H1 (cell line): ENCODE results near the gene CDH2. TPM values are rescaled to one million over a fixed set of nuclear protein-coding genes. Genes with fewer than 3 reads are reported as not detected.

Experiments used
- CTCF ChIA-PET: fragments of 300-600 bp; sonication (Branson Sonifier 250); formaldehyde crosslinking; loops from one replicate; lab custom pipeline; 2021; ENCODE audit not compliant: partially characterized antibody; lab: Charles Lee
- POLR2A ChIA-PET: fragments of 300-600 bp; sonication (Branson Sonifier 250); formaldehyde crosslinking; loops from one replicate; lab custom pipeline; 2021; ENCODE audit warnings: inconsistent platforms; ENCODE audit not compliant: partially characterized antibody; lab: Charles Lee
- DNase-seq, 2 experiments: peaks; one replicate each; pipeline versions ENCODE4 v3.0.0 to v3.0.0-alpha.2; 2010 to 2022; ENCODE audit warnings: low spot score in 2 of 2, low read depth in 1 of 2, mixed read lengths in 1 of 2
- FAIRE-seq: peaks from 2 replicates; lab custom pipeline; 2011; peaks lifted over from hg19 to GRCh38; lab: Jason Lieb, UNC
- H2AFZ ChIP-seq: 2 replicates; pipeline ENCODE4 v1.8.1; 2012; ENCODE audit warnings: low read length, inconsistent platforms
- H2AK5ac ChIP-seq: 2 replicates; pipeline ENCODE4 v1.6.1; 2013; ENCODE audit warnings: low read depth, low read length
- H2BK120ac ChIP-seq: replicated peaks from 2 replicates; pipeline ENCODE3; 2013; ENCODE audit warnings: low read depth, low read length, inconsistent platforms
- H2BK12ac ChIP-seq: 2 replicates; pipeline ENCODE4 v1.6.1; 2013; ENCODE audit warnings: low read depth, low read length
- H2BK15ac ChIP-seq: 2 replicates; pipeline ENCODE4 v1.6.1; 2013; ENCODE audit warnings: low read length
- H2BK20ac ChIP-seq: 2 replicates; pipeline ENCODE4 v1.6.1; 2013; ENCODE audit warnings: low read length
- H2BK5ac ChIP-seq: 2 replicates; pipeline ENCODE4 v1.6.1; 2013; ENCODE audit warnings: low read depth, low read length
- H3K14ac ChIP-seq: 2 replicates; pipeline ENCODE4 v1.6.1; 2013; ENCODE audit warnings: inconsistent platforms; ENCODE audit not compliant: insufficient read length
- H3K18ac ChIP-seq: 2 replicates; pipeline ENCODE4 v1.6.1; 2013; ENCODE audit warnings: low read length; ENCODE audit errors: extremely low read depth
- H3K23ac ChIP-seq: 2 replicates; pipeline ENCODE4 v1.6.1; 2013; ENCODE audit warnings: inconsistent platforms; ENCODE audit not compliant: insufficient read length
- H3K23me2 ChIP-seq: 2 replicates; pipeline ENCODE4 v1.6.1; 2013; ENCODE audit warnings: low read depth, low read length
- H3K27ac ChIP-seq: 2 replicates; pipeline ENCODE4 v1.6.1; 2011; ENCODE audit warnings: low read depth, low read length, inconsistent platforms
- H3K27me3 ChIP-seq, 4 experiments: replicated peaks in 1 of 4; 1 replicate in 1 of 4; 2 replicates in 3 of 4; pipeline versions ENCODE4 v1.6.1 to v1.8.1; 2011 to 2013; ENCODE audit warnings: low read length in 3 of 4, mild to moderate bottlenecking in 3 of 4, inconsistent platforms in 2 of 4, mixed read lengths in 2 of 4, moderate library complexity in 1 of 4; ENCODE audit not compliant: control insufficient read depth in 3 of 4, insufficient read depth in 3 of 4; ENCODE audit errors: extremely low read depth in 1 of 4
- H3K36me3 ChIP-seq, 4 experiments: 2 replicates each; pipeline versions ENCODE4 v1.6.1 to v1.8.1; 2011 to 2013; ENCODE audit warnings: mild to moderate bottlenecking in 4 of 4, low read length in 3 of 4, moderate library complexity in 2 of 4, control low read depth in 1 of 4, inconsistent platforms in 1 of 4; ENCODE audit not compliant: insufficient read depth in 4 of 4, control insufficient read depth in 2 of 4
- H3K4ac ChIP-seq: replicated peaks from 2 replicates; pipeline ENCODE3; 2013; ENCODE audit warnings: low read length, low read depth, mixed read lengths, inconsistent platforms; ENCODE audit not compliant: insufficient read length
- H3K4me1 ChIP-seq, 4 experiments: replicated peaks in 1 of 4; 1 replicate in 1 of 4; 2 replicates in 3 of 4; pipeline versions ENCODE4 v1.6.1 to v1.8.1; 2011 to 2013; ENCODE audit warnings: low read length in 3 of 4, inconsistent platforms in 2 of 4, mixed read lengths in 1 of 4; ENCODE audit not compliant: insufficient read depth in 4 of 4, control insufficient read depth in 3 of 4
- H3K4me2 ChIP-seq, 2 experiments: 2 replicates each; pipeline versions ENCODE4 v1.6.1 to v1.8.1; 2011 to 2013; ENCODE audit warnings: low read depth in 2 of 2, low read length in 2 of 2, control low read depth in 1 of 2, inconsistent platforms in 1 of 2, mild to moderate bottlenecking in 1 of 2; ENCODE audit not compliant: insufficient read depth in 1 of 2
- H3K4me3 ChIP-seq, 4 experiments: fragments of 200-600, 300-600 bp in 1 of 4; sonication (generic), shearing (Covaris generic), sonication (Bioruptor Twin) in 1 of 4; 2 replicates each; pipeline versions ENCODE4 v1.5.1 to v1.8.1; 2011 to 2016; ENCODE audit warnings: low read length in 4 of 4, low read depth in 3 of 4, control low read depth in 2 of 4, inconsistent platforms in 2 of 4, mild to moderate bottlenecking in 2 of 4, mixed read lengths in 1 of 4, moderate library complexity in 1 of 4; ENCODE audit not compliant: insufficient read depth in 2 of 4; ENCODE audit errors: extremely low read depth in 1 of 4
- H3K56ac ChIP-seq: replicated peaks from 2 replicates; pipeline ENCODE3; 2013; ENCODE audit warnings: low read depth, mild to moderate bottlenecking, mixed read lengths, low read length, inconsistent platforms; ENCODE audit not compliant: insufficient read length
- H3K79me1 ChIP-seq: 2 replicates; pipeline ENCODE4 v1.6.1; 2013; ENCODE audit warnings: low read depth, low read length, control low read depth
- H3K79me2 ChIP-seq, 2 experiments: 2 replicates each; pipeline versions ENCODE4 v1.6.1 to v1.8.1; 2012 to 2013; ENCODE audit warnings: low read length in 2 of 2, mild to moderate bottlenecking in 2 of 2, inconsistent platforms in 1 of 2; ENCODE audit not compliant: insufficient read depth in 2 of 2, control insufficient read depth in 1 of 2
- H3K9ac ChIP-seq, 4 experiments: replicated peaks in 1 of 4; 1 replicate in 1 of 4; 2 replicates in 3 of 4; pipeline versions ENCODE4 v1.6.1 to v1.8.1; 2011 to 2013; ENCODE audit warnings: low read depth in 3 of 4, low read length in 3 of 4, control low read depth in 2 of 4, mild to moderate bottlenecking in 2 of 4, moderate library complexity in 2 of 4, inconsistent platforms in 1 of 4; ENCODE audit errors: extremely low read depth in 1 of 4
- H3K9me3 ChIP-seq, 2 experiments: 2 replicates each; pipeline versions ENCODE4 v1.6.1 to v1.8.1; 2012 to 2013; ENCODE audit warnings: mild to moderate bottlenecking in 2 of 2, moderate library complexity in 2 of 2, control low read depth in 1 of 2, inconsistent platforms in 1 of 2, low read depth in 1 of 2, low read length in 1 of 2, mixed read lengths in 1 of 2; ENCODE audit not compliant: insufficient read depth in 2 of 2
- H4K20me1 ChIP-seq, 2 experiments: replicated peaks in 1 of 2; 2 replicates each; pipeline versions ENCODE3 to v1.8.1; 2011 to 2013; ENCODE audit warnings: inconsistent platforms in 2 of 2, low read length in 2 of 2, mild to moderate bottlenecking in 1 of 2; ENCODE audit not compliant: insufficient read depth in 2 of 2, control insufficient read depth in 1 of 2
- H4K5ac ChIP-seq: 2 replicates; pipeline ENCODE4 v1.6.1; 2013; ENCODE audit warnings: low read length, low read depth, mixed read lengths, inconsistent platforms; ENCODE audit not compliant: insufficient read length
- H4K8ac ChIP-seq: 2 replicates; pipeline ENCODE4 v1.8.0; 2013; ENCODE audit warnings: mild to moderate bottlenecking, moderate library complexity, low read length, inconsistent platforms; ENCODE audit not compliant: insufficient read depth; ENCODE audit errors: extremely low read depth
- H4K91ac ChIP-seq: replicated peaks from 2 replicates; pipeline ENCODE3; 2013; ENCODE audit warnings: low read length, mixed read lengths, inconsistent platforms; ENCODE audit not compliant: insufficient read length
- CBX5 ChIP-seq: fragments of 300-800, 300-1000 bp; sonication (generic); IDR thresholded peaks from 2 replicates; pipeline ENCODE4 v1.7.1; 2016; ENCODE audit warnings: antibody characterized with exemption, low read length, low read depth
- GABPA ChIP-seq: IDR thresholded peaks from 2 replicates; pipeline ENCODE4 v1.6.1; 2011; ENCODE audit warnings: mild to moderate bottlenecking, low read length, moderate library complexity, borderline replicate concordance; ENCODE audit not compliant: insufficient read depth
- HDAC2 ChIP-seq, 2 experiments: fragments of 300-600 bp in 1 of 2; sonication (generic) in 1 of 2; IDR thresholded peaks; 2 replicates each; pipeline ENCODE4 v1.6.1; 2011 to 2012; ENCODE audit warnings: low read depth in 2 of 2, low read length in 2 of 2, mild to moderate bottlenecking in 2 of 2, moderate library complexity in 2 of 2, borderline replicate concordance in 1 of 2, inconsistent platforms in 1 of 2
- JUND ChIP-seq: IDR thresholded peaks from 2 replicates; pipeline ENCODE4 v1.6.1; 2011; ENCODE audit warnings: mild to moderate bottlenecking, improper control_type of control experiment, low read length
- KDM1A ChIP-seq: fragments of 200-600, 300-600 bp; sonication (generic); IDR thresholded peaks from 2 replicates; pipeline ENCODE4 v1.7.1; 2016; ENCODE audit warnings: mild to moderate bottlenecking, low read length, borderline replicate concordance
- MAFK ChIP-seq: IDR thresholded peaks from 2 replicates; pipeline ENCODE4 v1.6.1; 2012; ENCODE audit warnings: low read depth, mild to moderate bottlenecking, improper control_type of control experiment, low read length
- PHF8 ChIP-seq: fragments of 200-600 bp; sonication (generic); conservative IDR thresholded peaks from 2 replicates; pipeline ENCODE4 v1.7.1; 2012; ENCODE audit warnings: low read depth, mild to moderate bottlenecking, inconsistent platforms, low read length, moderate library complexity
- SRF ChIP-seq: IDR thresholded peaks from 2 replicates; pipeline ENCODE4 v1.6.1; 2011; ENCODE audit warnings: mild to moderate bottlenecking, low read depth, low read length, moderate library complexity
- TAF1 ChIP-seq: IDR thresholded peaks from 2 replicates; pipeline ENCODE4 v1.6.1; 2011; ENCODE audit warnings: mild to moderate bottlenecking, low read depth, low read length
- TAF7 ChIP-seq: optimal IDR thresholded peaks from 2 replicates; pipeline ENCODE3; 2011; ENCODE audit warnings: low read depth, mild to moderate bottlenecking, inconsistent platforms, low read length, moderate library complexity, borderline replicate concordance
- TBP ChIP-seq: IDR thresholded peaks from 2 replicates; pipeline ENCODE4 v1.6.1; 2011; ENCODE audit warnings: low read depth, low read length, improper control_type of control experiment
- WGBS, 2 experiments: shearing (Covaris generic) in 1 of 2; methylation state at CpG; one replicate each; pipeline versions ENCODE4 v1.1.6 to v1.1.7; 2013 to 2015; ENCODE audit warnings: low lambda C conversion rate in 2 of 2, mixed read lengths in 2 of 2, inconsistent platforms in 1 of 2, low coverage in 1 of 2, missing lambda C conversion rate in 1 of 2; ENCODE audit not compliant: insufficient replicate concordance in 2 of 2, insufficient coverage in 1 of 2, insufficient read length in 1 of 2; ENCODE audit errors: extremely low coverage in 1 of 2, missing lambda C conversion rate in 1 of 2; 5-methylcytosine and 5-hydroxymethylcytosine counted together
- polyA plus RNA-seq, 7 experiments: library from polyadenylated mRNA; depleted of rRNA in 3 of 7; stranded (reverse) in 5 of 7; unstranded in 2 of 7; fragments of >200 nt in 5 of 7; fragments of 200-250 nt in 2 of 7; gene quantifications; 1 replicate in 5 of 7; 2 replicates in 1 of 7; 4 replicates in 1 of 7; pipeline versions ENCODE4 v1.2.1 to v1.2.3, GENCODE V29; 2011 to 2013; ENCODE audit warnings: missing spikeins in 2 of 7, mixed read lengths in 2 of 7
- total RNA-seq: library from RNA; stranded (reverse); fragmentation: NEBNext Ultra II Directional; extraction: Animal tissue kit (Norgen Biotek cat#: 25700); gene quantifications from 2 replicates; pipeline ENCODE4 v1.2.1, GENCODE V29; 2021
- TF ChIP-seq, protein P1 (sequence below): IDR thresholded peaks from 2 replicates; pipeline ENCODE4 v1.6.1; 2011; ENCODE audit warnings: low read length, improper control_type of control experiment

CDH2 gene
- total and polyA plus RNA-seq, 2 of the 8 experiments (the other 6 are each of a cell fraction or from before 2014, with no cell fraction given) = 15.0 to 56.5 TPM

DNA sequence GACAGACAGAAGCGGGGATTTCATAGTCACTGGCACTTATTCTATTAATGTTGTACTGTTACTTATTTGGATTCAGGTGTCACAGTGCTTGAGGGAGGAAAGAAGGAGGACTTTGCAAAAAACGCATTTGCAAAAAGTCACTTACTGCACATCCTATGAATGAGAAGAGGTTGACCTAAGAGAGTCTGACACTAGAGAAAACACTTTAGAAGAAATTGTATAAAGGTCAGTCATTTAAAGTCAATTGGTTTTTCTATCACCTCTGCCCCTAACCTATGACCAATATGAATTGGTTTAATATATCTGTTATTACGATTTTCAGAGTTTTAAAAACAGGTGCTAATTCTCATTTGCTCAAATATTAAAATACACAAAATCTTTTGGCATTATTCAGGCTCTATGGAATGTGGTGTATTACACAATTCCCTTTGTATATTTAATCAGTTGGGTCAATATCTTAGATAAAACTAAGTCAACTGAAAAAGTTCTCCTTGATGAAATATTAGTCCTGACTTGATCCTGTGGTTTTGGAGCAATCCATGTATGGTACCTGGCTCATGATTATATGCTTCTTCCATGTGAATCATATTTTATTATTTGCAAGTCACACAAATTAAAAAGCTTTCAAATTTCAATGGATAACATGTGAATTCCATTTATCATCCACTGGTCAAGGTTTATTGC is 157.4 kb downstream of the CDH2 start:
- Histone ChIP-seq H3K27ac (no peak overlapping the region), H3K23me2 (no peaks in the 10 kb centered on the region), H3K4me1 (no peaks in the 10 kb centered on the region), H3K9ac (no peak overlapping the region), H4K91ac (no peak overlapping the region), H2BK20ac (no peak overlapping the region), H3K14ac (no peak overlapping the region), H2BK120ac (no peak overlapping the region), H3K36me3 (no peaks in the 10 kb centered on the region), H3K9me3 (no peaks in the 10 kb centered on the region), H4K20me1 (no peaks in the 10 kb centered on the region), H3K79me2 (no peaks in the 10 kb centered on the region), H2BK12ac (no peak overlapping the region), H3K27me3 (no peaks in the 10 kb centered on the region), H2AK5ac (no peak overlapping the region), H2BK15ac (no peak overlapping the region), H3K4ac (no peak overlapping the region), H4K8ac (no peak overlapping the region), H3K4me2 (no peak overlapping the region), H4K5ac (no peak overlapping the region), H2AFZ (no peak overlapping the region), H3K18ac (no peak overlapping the region), H3K4me3 (no peak overlapping the region), H3K56ac (no peak overlapping the region), H3K23ac (no peak overlapping the region), H3K79me1 (no peaks in the 10 kb centered on the region), H2BK5ac (no peak overlapping the region)
- DNase-seq (no peak), FAIRE-seq (no peak)
- ChIA-PET CTCF (no interaction called here), POLR2A (no interaction called here)
- 86% methylated on average over 3 of the region's 3 CpGs; no CpG with 5 or more reads in 1 of the 2 experiments for WGBS, 2 experiments
- TF ChIP-seq MAFK = no peak
- no peak for TF ChIP-seq CBX5
- TF ChIP-seq GABPA = no peak
- TF ChIP-seq TAF1 = no peak
- TF ChIP-seq PHF8 = no peak
- no peak for TF ChIP-seq TBP
- TF ChIP-seq SRF = no peak
- TF ChIP-seq KDM1A = no peak
- TF ChIP-seq, protein P1, sequence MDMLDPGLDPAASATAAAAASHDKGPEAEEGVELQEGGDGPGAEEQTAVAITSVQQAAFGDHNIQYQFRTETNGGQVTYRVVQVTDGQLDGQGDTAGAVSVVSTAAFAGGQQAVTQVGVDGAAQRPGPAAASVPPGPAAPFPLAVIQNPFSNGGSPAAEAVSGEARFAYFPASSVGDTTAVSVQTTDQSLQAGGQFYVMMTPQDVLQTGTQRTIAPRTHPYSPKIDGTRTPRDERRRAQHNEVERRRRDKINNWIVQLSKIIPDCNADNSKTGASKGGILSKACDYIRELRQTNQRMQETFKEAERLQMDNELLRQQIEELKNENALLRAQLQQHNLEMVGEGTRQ = no peak
- TF ChIP-seq JUND = no peak
- TF ChIP-seq HDAC2 (IDR thresholded peaks at IDR 0.05; ENCODE audit: borderline replicate concordance in 1 of 2, low read depth in 2 of 2, low read length in 2 of 2) = no peak
- no peak for TF ChIP-seq TAF7
